ENCODE measurements around the gene MGAT5.

GRCh38 chr2:134307334-134307733 lies 53.5 kb downstream of the MGAT5 start:
- TF ChIP-seq ESRRA (CRISPR knock-in tag; IDR thresholded peaks at IDR 0.05; ENCODE audit: borderline replicate concordance) = no peak
- no peak for TF ChIP-seq ZNF396 (CRISPR knock-in tag; IDR thresholded peaks at IDR 0.05; ENCODE audit: borderline replicate concordance)
